GM12878 (cell line): ENCODE results near the gene TMEM167B. TPM values are rescaled to one million over a fixed set of nuclear protein-coding genes. Genes with fewer than 3 reads are reported as not detected.

ENCODE experiments used
- ATF7 ChIP-seq: fragments of 450-650 bp; IDR thresholded peaks from 2 replicates; pipeline ENCODE4 v1.6.1; 2016; ENCODE audit warnings: low read depth, mild to moderate bottlenecking
- BCLAF1 ChIP-seq: fragments of 450-650 bp; IDR thresholded peaks from 2 replicates; pipeline ENCODE4 v1.6.1; 2017; ENCODE audit warnings: antibody characterized with exemption, mild to moderate bottlenecking, moderate library complexity
- BRCA1 ChIP-seq: IDR thresholded peaks from 2 replicates; pipeline ENCODE4 v1.6.1; 2011; ENCODE audit warnings: low read depth, low read length, improper control_type of control experiment
- CBX5 ChIP-seq: sonication (generic); IDR thresholded peaks from 2 replicates; pipeline ENCODE4 v1.6.1; 2016; ENCODE audit warnings: low read depth, moderate library complexity, mild to moderate bottlenecking, inconsistent platforms
- CHD4 ChIP-seq: fragments of 200-600 bp; sonication (generic); IDR thresholded peaks from 2 replicates; pipeline ENCODE4 v1.6.1; 2016; ENCODE audit warnings: mild to moderate bottlenecking
- CREM ChIP-seq: IDR thresholded peaks from 2 replicates; pipeline ENCODE4 v1.6.1; 2014; ENCODE audit warnings: antibody characterized with exemption, low read depth
- EGR1 ChIP-seq, 2 experiments: IDR thresholded peaks; 1 replicate in 1 of 2; 2 replicates in 1 of 2; pipeline ENCODE4 v1.6.1; 2011 to 2012; ENCODE audit warnings: low read depth in 2 of 2, low read length in 2 of 2, borderline replicate concordance in 1 of 2, mild to moderate bottlenecking in 1 of 2, moderate library complexity in 1 of 2
- ESRRA ChIP-seq: IDR thresholded peaks from 2 replicates; pipeline ENCODE4 v1.6.1; 2012; ENCODE audit warnings: mild to moderate bottlenecking, low read length, improper control_type of control experiment
- MAX ChIP-seq: IDR thresholded peaks from 2 replicates; pipeline ENCODE4 v1.6.1; 2012; ENCODE audit warnings: low read depth, low read length, improper control_type of control experiment
- MLLT1 ChIP-seq: fragments of 450-650 bp; IDR thresholded peaks from 2 replicates; pipeline ENCODE4 v1.6.1; 2016; ENCODE audit warnings: mild to moderate bottlenecking
- NR2F1 ChIP-seq: fragments of 450-650 bp; conservative IDR thresholded peaks from 2 replicates; pipeline ENCODE4 v1.6.1; 2017; ENCODE audit warnings: mild to moderate bottlenecking
- POLR2AphosphoS2 ChIP-seq: IDR thresholded peaks from 2 replicates; pipeline ENCODE4 v1.6.1; 2011; ENCODE audit warnings: low read depth, mild to moderate bottlenecking, low read length, improper control_type of control experiment, moderate library complexity
- RBBP5 ChIP-seq: fragments of 200-600 bp; sonication (generic); conservative IDR thresholded peaks from 2 replicates; pipeline ENCODE4 v1.6.1; 2016
- RELB ChIP-seq: fragments of 450-650 bp; IDR thresholded peaks from 2 replicates; pipeline ENCODE4 v1.6.1; 2017; ENCODE audit warnings: low read depth, mild to moderate bottlenecking, moderate library complexity
- SIX5 ChIP-seq: IDR thresholded peaks from 2 replicates; pipeline ENCODE4 v1.6.1; 2011; ENCODE audit warnings: mild to moderate bottlenecking, low read depth, low read length, moderate library complexity; ENCODE audit not compliant: severe bottlenecking
- SMC3 ChIP-seq: IDR thresholded peaks from 2 replicates; pipeline ENCODE4 v1.6.1; 2011; ENCODE audit warnings: low read length, improper control_type of control experiment, borderline replicate concordance
- SREBF2 ChIP-seq: IDR thresholded peaks from 2 replicates; pipeline ENCODE4 v1.6.1; 2012; ENCODE audit warnings: mild to moderate bottlenecking, low read length
- TCF3 ChIP-seq: IDR thresholded peaks from 2 replicates; pipeline ENCODE4 v1.6.1; 2012; ENCODE audit warnings: low read depth, mild to moderate bottlenecking, low read length, borderline replicate concordance; ENCODE audit not compliant: insufficient read depth
- USF1 ChIP-seq: IDR thresholded peaks from 2 replicates; pipeline ENCODE4 v1.6.1; 2011; ENCODE audit warnings: borderline replicate concordance, low read depth, mild to moderate bottlenecking, moderate library complexity, mixed read lengths, low read length; ENCODE audit not compliant: insufficient read depth; ENCODE audit errors: extremely low read length
- YBX1 ChIP-seq: fragments of 450-650 bp; IDR thresholded peaks from 2 replicates; pipeline ENCODE4 v1.6.1; 2016; ENCODE audit warnings: antibody characterized with exemption
- ZBTB33 ChIP-seq: fragments of 450-650 bp; IDR thresholded peaks from 2 replicates; pipeline ENCODE4 v1.6.1; 2017; ENCODE audit warnings: mild to moderate bottlenecking
- polyA plus RNA-seq, 11 experiments: library from polyadenylated mRNA; depleted of rRNA in 4 of 11; unstranded in 6 of 11; stranded (reverse) in 5 of 11; fragments of >200 nt; fragmentation: Nextera tagmentation in 4 of 11; fragmentation: Illumina TruSeq in 1 of 11; extraction: Ambion mirVana in 4 of 11; extraction: Trizol in 1 of 11; gene quantifications; 1 replicate in 1 of 11; 2 replicates in 10 of 11; pipeline versions ENCODE4 v1.2.1 to v1.2.3, GENCODE V29; 2011 to 2016; ENCODE audit warnings: inconsistent platforms in 2 of 11, missing spikeins in 2 of 11, low read depth in 1 of 11
- total RNA-seq, 4 experiments: library from RNA; depleted of rRNA in 3 of 4; stranded (reverse); fragments of >200 nt in 3 of 4; fragmentation: Illumina TruSeq in 1 of 4; extraction: Trizol in 1 of 4; gene quantifications; 2 replicates each; pipeline versions ENCODE4 v1.2.1 to v1.2.3, GENCODE V29; 2013 to 2021

The TMEM167B gene
- total and polyA plus RNA-seq, 10 of the 15 experiments (the other 5 are each of a cell fraction or from before 2014, with no cell fraction given) = 15.6 to 26.1 (median 21.1) TPM

- TF ChIP-seq ZBTB33 (0 out of 2 replicates have a peak, but pooled peaks have one; percentile 15), RELB (peak; percentile 55), MAX (peak; percentile 81), POLR2AphosphoS2 (peak; percentile 99), SIX5 (peak; percentile 38), EGR1 (IDR thresholded peaks at IDR 0.05; ENCODE audit: borderline replicate concordance in 1 of 2, low read depth in 2 of 2, low read length in 2 of 2) (peak in 1 of 2 experiments; percentile 97; a peak in 2 of 3 replicates), CREM (peak; percentile 61), ATF7 (peak; percentile 42; the same call in 1 of the 2 replicates), CBX5 (peak; percentile 75), YBX1 (no peak), NR2F1 (no peak; the same call in none of the 2 replicates), BRCA1 (no peak), SMC3 (peak; percentile 42), CHD4 (no peak), USF1 (peak; percentile 19), RBBP5 (no peak), TCF3 (peak; percentile 93), MLLT1 (peak; percentile 60), SREBF2 (no peak), BCLAF1 (no peak), ESRRA (no peak; the same call in 1 of the 2 replicates)
These were observed 9.6 kb downstream of the TMEM167B start (continued) for GRCh38 chr1:109099938-109100773.
